Measurements from ENCODE around the gene DDX47. TPM values are rescaled to one million over a fixed set of nuclear protein-coding genes. Genes with fewer than 3 reads are reported as not detected.

DDX47 gene
- total RNA-seq (2022; extraction: Qiagen RNA extraction; ENCODE audit: low read depth) = 89.0 to 108 TPM (median 98.1 TPM) in 5 replicates

DNA sequence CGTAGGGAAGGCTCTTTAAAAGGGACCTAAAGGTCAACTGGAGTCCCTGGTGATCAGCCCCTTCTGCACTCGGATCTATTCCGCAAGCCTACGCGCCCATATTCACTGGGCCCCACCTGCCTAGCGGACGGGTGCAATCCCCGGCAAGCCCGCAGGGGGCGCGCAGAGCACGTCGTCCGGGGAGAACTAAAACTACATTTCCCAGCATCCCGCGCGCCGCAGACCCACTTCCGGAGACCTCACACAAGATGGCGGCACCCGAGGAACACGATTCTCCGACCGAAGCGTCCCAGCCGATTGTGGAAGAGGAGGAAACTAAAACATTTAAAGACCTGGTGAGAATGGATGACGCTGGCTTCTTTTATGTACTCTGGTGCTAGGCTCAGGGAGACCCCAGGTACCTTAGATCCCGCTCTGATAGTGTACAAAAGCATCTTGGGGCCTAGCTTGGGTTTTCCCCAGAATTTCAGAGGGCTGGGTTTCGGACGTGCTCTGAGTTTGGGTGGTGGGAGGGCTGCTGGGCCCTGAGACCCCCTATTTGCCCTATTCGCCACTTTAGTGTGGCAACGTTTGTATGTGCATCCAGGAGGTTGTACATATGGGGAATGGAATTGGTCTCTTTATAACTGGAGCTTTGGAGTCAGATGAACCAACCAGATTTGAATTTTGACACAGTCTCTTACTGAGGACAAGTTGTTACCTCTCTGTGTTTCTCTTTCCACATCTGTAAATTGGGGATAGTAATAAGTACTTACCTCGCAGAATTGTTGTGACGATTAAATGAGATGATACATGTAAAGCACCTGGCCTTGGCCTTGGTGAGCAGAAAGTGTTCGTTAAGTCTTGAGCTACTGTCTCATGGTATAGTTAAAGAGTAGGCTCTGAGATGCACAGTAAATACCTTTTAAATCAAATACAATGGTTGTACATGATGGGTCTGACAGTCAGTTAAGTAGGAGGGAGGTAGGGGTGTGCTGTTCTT, at the start of gene DDX47:
Gene DDX47 (plus strand): TSS at position 227 of the 982 bp plus-strand sequence. CDS start 22 bp downstream, at position 249.

DNA sequence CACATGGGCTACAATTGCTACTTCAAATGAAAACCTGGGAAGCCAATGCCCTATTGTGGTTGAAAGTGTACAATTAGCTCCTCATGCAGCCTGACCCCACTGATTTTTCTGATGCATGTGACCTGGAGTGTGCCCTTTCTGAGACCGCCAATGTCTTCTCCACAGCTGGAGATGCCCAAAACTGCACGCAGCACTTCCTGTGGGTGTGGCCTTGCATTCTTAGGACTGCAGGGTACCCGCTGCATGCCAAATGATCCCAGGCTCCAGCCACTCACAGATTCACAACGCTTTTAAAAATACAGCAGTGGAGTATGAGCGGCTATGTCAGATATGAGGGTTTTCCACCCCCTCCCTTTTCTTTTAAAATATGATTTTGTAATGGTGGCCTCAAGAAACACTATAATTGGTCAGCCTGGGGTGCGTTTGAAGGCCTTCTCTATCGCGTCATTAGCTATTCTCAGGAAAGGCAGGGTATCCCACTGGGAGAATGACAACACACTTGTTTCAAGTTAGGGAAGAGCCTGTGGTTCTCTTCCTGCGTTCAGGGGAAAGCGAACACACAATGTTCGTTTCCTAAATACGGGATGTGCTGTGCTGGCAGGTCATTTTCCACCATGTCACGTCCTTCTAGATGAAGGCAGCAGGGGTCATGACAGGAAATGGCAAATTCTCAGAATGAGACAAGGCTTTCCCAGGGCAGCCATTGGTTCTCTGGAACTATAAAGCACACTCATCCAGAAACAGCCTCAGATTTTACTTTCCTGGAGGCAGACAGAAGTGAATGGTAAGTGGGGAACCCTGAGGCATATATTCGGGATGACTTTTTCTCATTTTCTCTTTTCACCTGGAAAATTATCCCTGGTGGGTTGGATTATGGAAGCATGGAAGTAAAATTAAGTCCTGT, 28.0 kb upstream of the DDX47 start, which contains the start of gene APOLD1:
Gene APOLD1 (plus strand): TSS at position 749 of the 904 bp plus-strand sequence. CDS start 33 bp downstream, at position 782.

Other genes starting within 250 kb of the DDX47 start
- 18.0 to 24.2 TPM (median 21.1 TPM) in 5 replicates for gene CREBL2, start 201.5 kb upstream of the DDX47 start, total RNA-seq (2022; extraction: Qiagen RNA extraction; ENCODE audit: low read depth)
- gene GPR19, start 117.2 kb upstream of the DDX47 start, total RNA-seq (2022; extraction: Qiagen RNA extraction; ENCODE audit: low read depth) = 0.70 to 1.1 TPM (median 0.93 TPM) in 5 replicates
- 17.3 to 24.1 TPM (median 20.9 TPM) in 5 replicates for gene CDKN1B, start 96.0 kb upstream of the DDX47 start, total RNA-seq (2022; extraction: Qiagen RNA extraction; ENCODE audit: low read depth)
- 0.19 to 0.67 TPM (median 0.26 TPM) in 5 replicates for gene APOLD1, start 27.7 kb upstream of the DDX47 start, total RNA-seq (2022; extraction: Qiagen RNA extraction; ENCODE audit: low read depth)
- gene GPRC5A, start 78.2 kb downstream of the DDX47 start, total RNA-seq (2022; extraction: Qiagen RNA extraction; ENCODE audit: low read depth) = 314 to 517 TPM (median 478 TPM) in 5 replicates
- not detected in 5 replicates for gene GPRC5D, start 138.8 kb downstream of the DDX47 start, total RNA-seq (2022; extraction: Qiagen RNA extraction; ENCODE audit: low read depth)
- 56.0 to 61.8 TPM (median 57.3 TPM) in 5 replicates for gene HEBP1, start 186.9 kb downstream of the DDX47 start, total RNA-seq (2022; extraction: Qiagen RNA extraction; ENCODE audit: low read depth)
- 3.8 to 4.6 TPM (median 4.4 TPM) in 5 replicates for gene FAM234B, start 231.0 kb downstream of the DDX47 start, total RNA-seq (2022; extraction: Qiagen RNA extraction; ENCODE audit: low read depth)